HG03159 (cell line): ENCODE measurements around the gene EHD4.

Experiments
- ATAC-seq: cut with Tn5 transposase; IDR thresholded peaks from one replicate; pipeline ENCODE4 v1.9.1; 2021; ENCODE audit warnings: mild to moderate bottlenecking, moderate library complexity; ENCODE audit not compliant: unreplicated experiment

EHD4 gene

GRCh38 chr15:41866263-41866703 is 106.1 kb downstream of the EHD4 start:
- ATAC-seq = no peak

- ATAC-seq = no peak
Observed at GRCh38 chr15:41865490-41866055, 106.8 kb downstream of the EHD4 start.

GRCh38 chr15:41862515-41863116 is 109.7 kb downstream of the EHD4 start:
- ATAC-seq = no peak

- ATAC-seq = no peak
Observed at GRCh38 chr15:41861736-41862356, 110.5 kb downstream of the EHD4 start.

- ATAC-seq = no peak
Observed at GRCh38 chr15:41860049-41860828, 112.1 kb downstream of the EHD4 start.

- ATAC-seq = no peak
Observed at GRCh38 chr15:41858756-41859155, 113.6 kb downstream of the EHD4 start.

- no peak for ATAC-seq
Observed at GRCh38 chr15:41857316-41857715, 115.0 kb downstream of the EHD4 start.

- ATAC-seq = no peak
Observed at GRCh38 chr15:41856716-41857115, 115.6 kb downstream of the EHD4 start.

GRCh38 chr15:41856262-41856661 is 116.1 kb downstream of the EHD4 start:
- ATAC-seq = no peak

- no peak for ATAC-seq
Observed at GRCh38 chr15:41855261-41855961, 116.9 kb downstream of the EHD4 start.

- ATAC-seq = no peak
Observed at GRCh38 chr15:41854443-41854842, 117.9 kb downstream of the EHD4 start.

- no peak for ATAC-seq
Observed at GRCh38 chr15:41853831-41854230, 118.5 kb downstream of the EHD4 start.

GRCh38 chr15:41852736-41853590 is 119.4 kb downstream of the EHD4 start:
- ATAC-seq = no peak

- ATAC-seq = no peak
Observed at GRCh38 chr15:41851755-41852370, 120.5 kb downstream of the EHD4 start.

- ATAC-seq = no peak
Observed at GRCh38 chr15:41851167-41851523, 121.2 kb downstream of the EHD4 start.

GRCh38 chr15:41850482-41851166 is 121.7 kb downstream of the EHD4 start:
- no peak for ATAC-seq

- ATAC-seq = no peak
Observed at GRCh38 chr15:41849861-41850260, 122.5 kb downstream of the EHD4 start.

- ATAC-seq = no peak
Observed at GRCh38 chr15:41849204-41849603, 123.2 kb downstream of the EHD4 start.

GRCh38 chr15:41848631-41849030 is 123.7 kb downstream of the EHD4 start:
- ATAC-seq = no peak
